ENCODE results near the gene PLXNA2.

Gene PLXNA2

DNA sequence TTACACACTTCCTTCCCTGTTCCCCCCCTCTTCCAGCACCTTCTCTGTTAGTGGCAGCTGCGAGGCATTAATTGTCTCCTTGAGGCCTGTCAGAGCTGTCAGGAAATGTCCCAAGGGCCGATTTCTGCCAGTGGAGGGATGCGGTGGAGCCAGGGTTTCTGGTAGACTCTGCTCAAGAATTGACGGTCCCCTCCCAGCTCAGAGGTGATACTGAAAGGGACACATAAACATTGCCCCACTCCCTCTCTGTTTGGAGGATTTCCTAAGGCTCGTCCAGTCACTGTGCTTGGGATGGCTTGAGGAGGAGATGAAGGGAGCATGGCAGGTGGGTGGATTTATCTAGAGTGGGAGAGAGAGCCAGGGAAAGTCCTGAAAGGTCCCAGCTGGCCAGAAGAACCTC, 271.8 kb downstream of the PLXNA2 start:
- DNase-seq, result no peak
- Histone ChIP-seq H3K4me1 (ENCODE audit: control extremely low read depth in 1 of 4, control insufficient read depth in 4 of 4, insufficient read depth in 4 of 4, low read length in 3 of 4) (peaks cover 2 to 16% (median 10%) of the 10 kb centered on the region in 4 experiments), H3K36me3 (ENCODE audit: control insufficient read depth in 4 of 4, insufficient read depth in 4 of 4, low read length in 3 of 4) (no peaks in the 10 kb centered on the region), H3K27me3 (replicated peaks in 2 of 5; ENCODE audit: control insufficient read depth in 4 of 5, insufficient read depth in 5 of 5, low read length in 4 of 5) (no peaks in the 10 kb centered on the region), H3K9me3 (ENCODE audit: control extremely low read depth in 1 of 5, control insufficient read depth in 4 of 5, insufficient read depth in 2 of 5, low read depth in 1 of 5, low read length in 4 of 5) (no peaks in the 10 kb centered on the region), H3K4me3 (ENCODE audit: control insufficient read depth in 1 of 7, extremely low read depth in 1 of 7, insufficient read depth in 4 of 7, low read depth in 2 of 7, low read length in 6 of 7) (no peak overlapping the region), H3K27ac (ENCODE audit: insufficient read depth in 1 of 2, low read depth in 1 of 2, low read length in 2 of 2, poor library complexity in 1 of 2, severe bottlenecking in 2 of 2) (no peak overlapping the region)
- 3% methylated on average over 4 of the region's 5 CpGs for WGBS (ENCODE audit: insufficient coverage)
- ChIA-PET CTCF (interaction anchor here (0.8 to 4.3 kb wide), 3 partner anchors 9 to 86 kb away, joined by 3 to 42 read pairs (median 7); no protein-coding TSS in a partner anchor), POLR2A (interaction anchor here (0.6 to 0.7 kb wide), 2 partner anchors 49 to 1426 kb away, joined by 3 to 5 read pairs; no protein-coding TSS in a partner anchor)

Data from common myeloid progenitor, CD34-positive (primary cell).